Measurements from ENCODE around the gene FAM210B.

- TF ChIP-seq ZNF609 (CRISPR knock-in tag; IDR thresholded peaks at IDR 0.05; ENCODE audit: borderline replicate concordance) (peak; percentile 11; the same call in 1 of the 2 replicates), NR2F2 (IDR thresholded peaks at IDR 0.05; ENCODE audit: borderline replicate concordance, low read depth) (0 out of 2 replicates have a peak, but pooled peaks have one; percentile 38), CHCHD3 (CRISPR knock-in tag; IDR thresholded peaks at IDR 0.05) (peak; percentile 78), ZNF205 (CRISPR knock-in tag; IDR thresholded peaks at IDR 0.05) (peak; percentile 95), CTCF (CRISPR knock-in tag; IDR thresholded peaks at IDR 0.05) (peak; percentile 39; the same call in 1 of the 2 replicates), ZNF446 (CRISPR knock-in tag; IDR thresholded peaks at IDR 0.05) (no peak; the same call in none of the 2 replicates), NKX3-1 (CRISPR knock-in tag; IDR thresholded peaks at IDR 0.05) (peak; percentile 96), NR3C1 (CRISPR knock-in tag; IDR thresholded peaks at IDR 0.05) (no peak), ZNF354B (CRISPR knock-in tag; IDR thresholded peaks at IDR 0.05) (peak; percentile 88; the same call in 1 of the 2 replicates)
Observed at GRCh38 chr20:56392132-56392880, 33.5 kb downstream of the FAM210B start, which contains the start of the genes AURKA and CSTF1.
